WI38 (cell line): ENCODE results near the gene ALDOC.
A peak's percentile ranks its signal among the peaks of the same experiment; 100 is the strongest.
"Not testable (repeated sequence)": the region's sequence is repeated elsewhere in the genome, so short reads cannot be mapped to it uniquely, and the experiment has no call there.

Experiments used
- H3K4me3 ChIP-seq: 2 replicates; pipeline ENCODE4 v1.5.1; 2011; ENCODE audit warnings: low read depth, mild to moderate bottlenecking, control low read depth, low read length
- TF ChIP-seq, protein P1 (sequence below): IDR thresholded peaks from 2 replicates; pipeline ENCODE4 v1.5.1; 2012; ENCODE audit warnings: low read depth, mild to moderate bottlenecking, control low read depth, low read length

ALDOC gene

GRCh38 chr17:28615260-28615940 lies 38.7 kb upstream of the ALDOC start:
- TF ChIP-seq, protein P1, sequence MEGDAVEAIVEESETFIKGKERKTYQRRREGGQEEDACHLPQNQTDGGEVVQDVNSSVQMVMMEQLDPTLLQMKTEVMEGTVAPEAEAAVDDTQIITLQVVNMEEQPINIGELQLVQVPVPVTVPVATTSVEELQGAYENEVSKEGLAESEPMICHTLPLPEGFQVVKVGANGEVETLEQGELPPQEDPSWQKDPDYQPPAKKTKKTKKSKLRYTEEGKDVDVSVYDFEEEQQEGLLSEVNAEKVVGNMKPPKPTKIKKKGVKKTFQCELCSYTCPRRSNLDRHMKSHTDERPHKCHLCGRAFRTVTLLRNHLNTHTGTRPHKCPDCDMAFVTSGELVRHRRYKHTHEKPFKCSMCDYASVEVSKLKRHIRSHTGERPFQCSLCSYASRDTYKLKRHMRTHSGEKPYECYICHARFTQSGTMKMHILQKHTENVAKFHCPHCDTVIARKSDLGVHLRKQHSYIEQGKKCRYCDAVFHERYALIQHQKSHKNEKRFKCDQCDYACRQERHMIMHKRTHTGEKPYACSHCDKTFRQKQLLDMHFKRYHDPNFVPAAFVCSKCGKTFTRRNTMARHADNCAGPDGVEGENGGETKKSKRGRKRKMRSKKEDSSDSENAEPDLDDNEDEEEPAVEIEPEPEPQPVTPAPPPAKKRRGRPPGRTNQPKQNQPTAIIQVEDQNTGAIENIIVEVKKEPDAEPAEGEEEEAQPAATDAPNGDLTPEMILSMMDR: no peak

GRCh38 chr17:28613931-28614381 lies 37.3 kb upstream of the ALDOC start, which contains the start of gene RSKR:
TSS of gene RSKR (minus strand) at chr17:28614185. CDS start at chr17:28614161, 24 bp downstream.
- no peak within 1 kb of the TSS for H3K4me3 ChIP-seq
- TF ChIP-seq, protein P1: no peak

More at GRCh38 chr17:28615260-28615940, 38.7 kb upstream of the ALDOC start:
- no peak overlapping the region for H3K4me3 ChIP-seq

DNA sequence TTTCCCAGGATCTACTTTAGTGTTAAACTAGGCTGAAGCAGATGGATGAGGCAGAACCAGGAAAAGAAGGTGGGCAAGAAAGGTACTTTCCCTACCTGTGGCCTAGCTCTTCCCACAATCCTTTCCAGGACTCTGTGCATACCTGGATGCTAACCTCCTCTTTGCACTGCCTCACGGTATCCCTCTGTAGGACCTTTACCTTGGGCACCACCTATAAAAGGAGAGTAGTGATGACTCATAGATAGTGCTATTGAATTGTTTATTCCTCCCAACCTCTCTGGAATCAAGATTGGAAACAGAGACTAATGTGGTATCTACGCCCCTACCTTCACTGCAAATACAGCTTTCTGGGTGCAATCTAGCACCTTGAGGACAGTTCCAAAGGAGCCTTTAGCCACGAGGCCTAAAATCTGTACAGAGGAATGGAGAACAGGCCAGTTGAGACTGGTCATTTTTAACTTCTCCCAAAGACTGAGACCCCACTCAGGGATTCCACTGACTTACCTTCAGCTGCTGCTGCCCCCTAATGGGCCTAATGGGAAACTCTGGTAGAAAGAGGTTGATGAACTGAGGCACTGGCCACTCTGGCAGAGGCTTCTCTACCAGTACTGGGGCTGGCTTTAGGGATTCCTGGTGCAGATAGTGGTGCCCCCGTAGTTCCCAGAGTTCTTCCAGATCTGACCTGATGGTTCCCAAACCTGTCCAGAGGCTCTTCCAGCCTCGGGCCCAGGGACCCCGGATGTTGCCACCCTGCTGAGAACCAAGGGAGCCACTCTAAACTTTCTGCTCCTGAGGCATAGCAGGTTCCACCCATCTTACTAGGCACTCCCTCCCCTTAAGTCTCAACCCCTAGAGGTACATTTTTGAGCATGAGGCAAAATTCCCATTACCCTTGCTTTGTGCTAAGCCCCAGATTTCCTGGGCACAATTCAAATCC lies 36.5 kb upstream of the ALDOC start:
- H3K4me3 ChIP-seq: no peak overlapping the region
- TF ChIP-seq, protein P1: peak; percentile 72

GRCh38 chr17:28612531-28612930 lies 35.8 kb upstream of the ALDOC start:
- TF ChIP-seq, protein P1: no peak
- no peak overlapping the region for H3K4me3 ChIP-seq

DNA sequence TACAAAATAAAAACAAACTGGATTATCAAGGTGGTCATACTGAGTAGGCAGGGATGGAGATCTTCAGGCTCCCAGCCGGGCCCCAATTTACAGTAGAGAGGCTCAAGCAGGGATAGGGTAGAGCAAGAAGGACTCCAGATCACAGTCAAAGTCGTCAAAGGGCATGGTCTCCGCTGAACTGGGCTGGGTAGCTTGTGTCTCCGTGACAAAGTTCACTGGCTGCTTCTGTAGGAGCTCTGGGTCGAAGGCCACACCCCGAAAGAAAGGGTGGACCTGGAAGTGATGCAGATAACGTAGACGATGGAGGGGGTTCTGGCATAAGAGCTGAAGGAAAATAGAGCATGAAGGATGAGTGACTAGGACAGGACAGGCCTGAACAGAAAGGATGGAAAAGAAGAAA lies 33.7 kb upstream of the ALDOC start:
- TF ChIP-seq, protein P1: no peak
- no peak overlapping the region for H3K4me3 ChIP-seq

- not testable (repeated sequence) for H3K4me3 ChIP-seq
Observed at GRCh38 chr17:28604031-28604430, 27.3 kb upstream of the ALDOC start.

DNA sequence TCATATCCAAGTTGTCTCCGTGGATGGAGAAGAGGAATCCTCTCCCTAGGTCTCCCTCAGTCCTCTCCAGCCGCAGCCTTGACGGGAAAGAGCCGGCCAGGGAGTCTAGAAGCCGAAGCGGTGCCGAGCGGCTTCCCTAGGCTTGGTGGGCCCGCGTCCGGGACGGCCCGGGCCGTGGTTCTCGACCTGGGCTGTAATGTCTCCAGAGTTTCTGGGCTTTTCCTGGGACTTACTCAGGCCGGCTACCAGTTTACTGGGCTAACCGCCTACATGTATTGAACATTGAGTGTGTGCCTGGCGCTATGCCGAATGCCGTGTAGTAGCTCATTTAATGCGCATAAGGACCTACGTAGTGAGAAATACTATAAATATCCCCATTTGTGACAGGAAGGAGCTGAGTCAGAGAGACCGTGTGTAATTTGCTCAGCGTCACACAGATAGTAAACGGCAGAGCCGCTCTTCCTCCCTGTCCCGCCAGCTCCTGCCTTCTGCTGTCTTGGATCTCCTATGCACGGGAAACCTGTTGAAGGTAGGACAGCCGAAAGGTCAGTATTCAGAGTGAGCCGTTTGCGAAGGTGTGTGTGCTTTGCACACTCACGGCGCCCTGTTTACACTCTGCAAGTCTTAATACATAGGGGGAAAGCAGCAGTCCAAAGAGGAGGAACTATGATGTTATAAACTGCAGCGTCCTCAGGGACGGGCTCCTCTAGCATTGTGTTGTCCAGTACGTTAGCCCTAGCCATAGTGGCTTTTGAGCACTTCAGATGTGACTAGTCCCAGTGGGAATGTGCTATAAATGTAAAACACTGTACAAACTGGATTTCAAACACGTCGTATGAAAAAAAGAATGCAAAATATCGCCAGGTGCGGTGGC lies 22.9 kb upstream of the ALDOC start:
- TF ChIP-seq, protein P1: no peak
- peak overlapping the region; percentile 83 for H3K4me3 ChIP-seq
